ENCODE data around the gene CCDC187. TPM values are rescaled to one million over a fixed set of nuclear protein-coding genes. Genes with fewer than 3 reads are reported as not detected.

CCDC187 gene
- total RNA-seq, 4 donors from 2014 or later = 0.40 to 1.1 (median 0.41) TPM; not detected in 1

DNA sequence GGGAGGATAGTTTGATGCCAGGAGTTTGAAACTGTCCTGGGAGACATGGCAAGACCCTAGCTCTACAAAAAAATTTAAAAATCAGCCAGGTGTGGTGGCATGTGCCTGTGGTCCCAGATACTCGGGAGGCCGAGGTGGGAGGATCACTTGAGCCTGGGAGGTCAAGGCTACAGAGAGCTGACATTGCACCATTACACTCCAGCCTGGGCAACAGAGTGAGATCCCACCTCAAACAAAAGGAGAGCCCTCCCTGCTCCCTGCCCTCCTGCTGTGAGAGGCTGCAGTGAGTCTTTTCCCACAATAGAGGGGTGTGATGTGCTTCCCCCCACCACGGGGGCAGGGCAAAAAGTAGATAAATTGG is 10.1 kb upstream of the CCDC187 start:
- peaks cover 0 to 10% (median 3%) of the 10 kb centered on the region in 4 donors for H3K4me1 ChIP-seq
- in situ Hi-C loops (cut with MboI; ENCODE audit: low pct_ligation_motif_present in 1 of 4, low pct_unique_long_range_greater_than_20kb in 1 of 4, low sequenced_read_pairs in 3 of 4) (no loop called here), intact Hi-C loops (cut with DNase I; ENCODE audit: low total_unique reads) (no loop called here)
- H3K4me3 ChIP-seq = no peak overlapping the region
- no peak for TF ChIP-seq EP300 (IDR thresholded peaks at IDR 0.05; ENCODE audit: low read depth)
- no peak for TF ChIP-seq POLR2AphosphoS5 (IDR thresholded peaks at IDR 0.05)
- TF ChIP-seq, protein P1, sequence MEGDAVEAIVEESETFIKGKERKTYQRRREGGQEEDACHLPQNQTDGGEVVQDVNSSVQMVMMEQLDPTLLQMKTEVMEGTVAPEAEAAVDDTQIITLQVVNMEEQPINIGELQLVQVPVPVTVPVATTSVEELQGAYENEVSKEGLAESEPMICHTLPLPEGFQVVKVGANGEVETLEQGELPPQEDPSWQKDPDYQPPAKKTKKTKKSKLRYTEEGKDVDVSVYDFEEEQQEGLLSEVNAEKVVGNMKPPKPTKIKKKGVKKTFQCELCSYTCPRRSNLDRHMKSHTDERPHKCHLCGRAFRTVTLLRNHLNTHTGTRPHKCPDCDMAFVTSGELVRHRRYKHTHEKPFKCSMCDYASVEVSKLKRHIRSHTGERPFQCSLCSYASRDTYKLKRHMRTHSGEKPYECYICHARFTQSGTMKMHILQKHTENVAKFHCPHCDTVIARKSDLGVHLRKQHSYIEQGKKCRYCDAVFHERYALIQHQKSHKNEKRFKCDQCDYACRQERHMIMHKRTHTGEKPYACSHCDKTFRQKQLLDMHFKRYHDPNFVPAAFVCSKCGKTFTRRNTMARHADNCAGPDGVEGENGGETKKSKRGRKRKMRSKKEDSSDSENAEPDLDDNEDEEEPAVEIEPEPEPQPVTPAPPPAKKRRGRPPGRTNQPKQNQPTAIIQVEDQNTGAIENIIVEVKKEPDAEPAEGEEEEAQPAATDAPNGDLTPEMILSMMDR (IDR thresholded peaks at IDR 0.05) = no peak
- no peak for TF ChIP-seq POLR2A (IDR thresholded peaks at IDR 0.05)
- WGBS, 2 donors (ENCODE audit: low coverage in 1 of 2) = 71% methylated on average over 3 of the region's 3 CpGs; no CpG with 5 or more reads in 1 of the 2 donors
- H3K36me3 ChIP-seq = no peaks in the 10 kb centered on the region
- H3K27ac ChIP-seq = no peak overlapping the region
- H3K9me3 ChIP-seq = peaks cover 0 to 5% of the 10 kb centered on the region in 2 donors
- DNase-seq = no peak
- peaks cover 18% of the 10 kb centered on the region for H3K27me3 ChIP-seq

DNA sequence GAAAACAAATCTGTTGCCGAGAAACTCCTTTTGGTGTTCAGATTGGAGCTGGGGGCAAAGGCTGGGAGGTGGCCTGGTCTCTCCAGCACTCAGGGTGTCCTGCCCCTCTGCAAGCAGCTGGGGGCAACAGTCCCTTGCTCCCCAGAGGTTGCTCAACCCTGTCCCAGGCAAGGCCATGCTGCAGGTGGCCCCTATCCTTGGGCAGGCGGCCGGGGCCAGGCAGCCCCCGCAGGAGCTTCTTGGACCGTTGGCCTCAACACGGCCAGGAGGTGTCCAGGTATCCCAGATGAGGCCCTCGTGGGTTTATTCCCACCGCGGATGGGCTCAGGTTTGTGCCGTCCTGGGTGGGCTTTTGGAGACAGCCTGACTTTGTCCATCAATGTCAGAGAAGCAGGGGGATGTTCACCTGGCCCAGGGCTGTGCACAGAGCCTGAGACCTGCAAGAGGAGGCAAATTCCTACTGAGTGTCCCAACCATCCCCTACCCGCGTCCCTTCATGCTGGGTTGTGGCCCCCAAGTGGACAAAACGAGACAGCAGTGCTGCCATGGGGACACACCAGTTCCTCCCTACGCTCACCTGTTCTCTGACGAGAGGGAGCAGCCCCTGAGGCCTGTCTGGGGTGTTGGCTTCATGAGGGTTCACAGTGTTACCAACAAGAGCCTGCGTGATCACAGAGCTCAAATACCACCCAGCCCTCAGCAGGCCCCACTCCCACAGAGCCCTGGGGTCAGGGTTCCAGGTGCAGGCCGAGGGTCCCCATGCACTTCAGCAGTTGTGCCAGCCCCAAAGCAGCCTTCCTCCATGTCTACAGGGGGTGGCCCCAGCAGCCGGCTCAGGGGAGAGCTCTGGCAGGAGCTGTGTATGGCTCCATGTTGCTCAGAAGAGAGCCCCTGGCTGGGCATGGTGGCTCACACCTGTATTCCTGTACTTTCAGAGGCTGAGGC is 9.5 kb upstream of the CCDC187 start:
- 75 to 100% methylated on average over 1 to 15 of the region's 18 CpGs for WGBS, 2 donors (ENCODE audit: low coverage in 1 of 2)
- Histone ChIP-seq H3K27ac (no peak overlapping the region), H3K4me3 (no peak overlapping the region), H3K4me1 (peaks cover 0 to 10% (median 3%) of the 10 kb centered on the region in 4 donors), H3K36me3 (no peaks in the 10 kb centered on the region), H3K9me3 (peaks cover 0 to 5% of the 10 kb centered on the region in 2 donors), H3K27me3 (peaks cover 18% of the 10 kb centered on the region)
- in situ Hi-C loops (cut with MboI; ENCODE audit: low pct_ligation_motif_present in 1 of 4, low pct_unique_long_range_greater_than_20kb in 1 of 4, low sequenced_read_pairs in 3 of 4) (no loop called here), intact Hi-C loops (cut with DNase I; ENCODE audit: low total_unique reads) (no loop called here)
- TF ChIP-seq POLR2AphosphoS5 (IDR thresholded peaks at IDR 0.05) = no peak
- no peak for TF ChIP-seq POLR2A (IDR thresholded peaks at IDR 0.05)
- TF ChIP-seq, protein P1 (IDR thresholded peaks at IDR 0.05) = no peak
- no peak for TF ChIP-seq EP300 (IDR thresholded peaks at IDR 0.05; ENCODE audit: low read depth)
- no peak for DNase-seq

DNA sequence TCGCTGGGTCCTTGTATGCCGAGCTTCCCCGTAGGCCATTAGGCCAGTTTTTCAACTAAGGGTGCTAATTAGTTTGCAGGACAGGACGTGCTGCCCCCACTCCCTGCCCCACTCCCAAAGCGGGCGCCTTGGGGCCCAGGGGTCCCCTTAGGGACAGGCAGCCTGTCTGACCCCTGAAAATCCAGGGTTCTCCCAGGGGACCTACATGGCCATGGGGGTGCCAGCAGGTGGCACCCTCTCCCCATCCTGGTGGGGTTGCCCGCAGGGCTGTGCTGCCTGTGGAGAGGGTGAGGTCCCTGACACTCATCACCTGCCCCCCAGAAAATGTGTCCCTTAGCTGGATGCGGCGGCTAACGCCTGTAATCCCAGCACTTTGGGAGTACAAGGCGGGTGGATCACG is 8.5 kb upstream of the CCDC187 start:
- H3K4me1 ChIP-seq = peaks cover 0 to 10% (median 3%) of the 10 kb centered on the region in 4 donors
- no peak overlapping the region for H3K27ac ChIP-seq
- TF ChIP-seq, protein P1 (IDR thresholded peaks at IDR 0.05) = peak in 4 of 5 experiments; percentile 31 to 57 (median 45)
- TF ChIP-seq POLR2A (IDR thresholded peaks at IDR 0.05) (no peak), EP300 (IDR thresholded peaks at IDR 0.05; ENCODE audit: low read depth) (no peak), POLR2AphosphoS5 (IDR thresholded peaks at IDR 0.05) (no peak)
- 52 to 55% methylated on average over 4 to 12 of the region's 12 CpGs for WGBS, 2 donors (ENCODE audit: low coverage in 1 of 2)
- peaks cover 18% of the 10 kb centered on the region for H3K27me3 ChIP-seq
- H3K36me3 ChIP-seq = no peaks in the 10 kb centered on the region
- peak; percentile 31 for DNase-seq
- in situ Hi-C loops (cut with MboI; ENCODE audit: low pct_ligation_motif_present in 1 of 4, low pct_unique_long_range_greater_than_20kb in 1 of 4, low sequenced_read_pairs in 3 of 4) (no loop called here), intact Hi-C loops (cut with DNase I; ENCODE audit: low total_unique reads) (no loop called here)
- H3K9me3 ChIP-seq = peaks cover 0 to 5% of the 10 kb centered on the region in 2 donors
- no peak overlapping the region for H3K4me3 ChIP-seq

DNA sequence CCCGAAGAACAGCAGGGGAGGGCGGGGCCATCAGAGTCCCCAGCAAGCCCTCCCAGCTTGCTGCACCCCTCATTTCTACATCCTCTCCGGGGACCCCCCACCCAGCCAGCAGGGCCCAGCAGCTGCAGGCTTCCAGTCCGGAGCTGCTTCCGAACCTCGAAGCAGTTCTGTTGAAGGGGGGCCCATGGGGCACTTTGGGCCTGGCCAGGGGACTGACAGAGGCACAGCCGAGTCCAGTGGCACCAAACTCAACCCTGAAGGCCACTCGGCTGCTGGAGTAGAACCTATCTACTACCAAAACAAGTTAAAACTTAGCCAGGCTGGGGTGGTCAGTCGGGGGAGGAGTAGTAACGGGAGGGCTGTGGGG is 8.1 kb upstream of the CCDC187 start:
- DNase-seq = no peak
- in situ Hi-C loops (cut with MboI; ENCODE audit: low pct_ligation_motif_present in 1 of 4, low pct_unique_long_range_greater_than_20kb in 1 of 4, low sequenced_read_pairs in 3 of 4) = no loop called here
- no peaks in the 10 kb centered on the region for H3K36me3 ChIP-seq
- H3K4me3 ChIP-seq = no peak overlapping the region
- no peak overlapping the region for H3K27ac ChIP-seq
- H3K9me3 ChIP-seq = peaks cover 0 to 5% of the 10 kb centered on the region in 2 donors
- WGBS, 2 donors (ENCODE audit: low coverage in 1 of 2) = 59% methylated on average over 6 of the region's 10 CpGs; no CpG with 5 or more reads in 1 of the 2 donors
- TF ChIP-seq POLR2A (IDR thresholded peaks at IDR 0.05) (no peak), EP300 (IDR thresholded peaks at IDR 0.05; ENCODE audit: low read depth) (no peak), POLR2AphosphoS5 (IDR thresholded peaks at IDR 0.05) (no peak)
- TF ChIP-seq, protein P1 (IDR thresholded peaks at IDR 0.05) = no peak
- H3K27me3 ChIP-seq = peaks cover 18% of the 10 kb centered on the region
- H3K4me1 ChIP-seq = peaks cover 0 to 10% (median 3%) of the 10 kb centered on the region in 4 donors
- intact Hi-C loops (cut with DNase I; ENCODE audit: low total_unique reads) = no loop called here

Measured in transverse colon (tissue), 4 donors.